A673 (cell line): ENCODE measurements around the gene EGFL8.

Experiments used
- EZH2 ChIP-seq: fragments of 200-600 bp; sonication (generic); IDR thresholded peaks from 2 replicates; pipeline ENCODE4 v1.6.1; 2017; ENCODE audit warnings: borderline replicate concordance, low read depth, mild to moderate bottlenecking, mixed read lengths, antibody characterized with exemption, low read length; ENCODE audit not compliant: poor library complexity, severe bottlenecking
- TF ChIP-seq, protein P1 (sequence below): fragments of 300-800, 200-600 bp; sonication (generic); conservative IDR thresholded peaks from 2 replicates; pipeline ENCODE4 v1.5.1; 2017; ENCODE audit warnings: low read depth, mild to moderate bottlenecking, antibody characterized with exemption, low read length, moderate library complexity, mixed read lengths

- TF ChIP-seq, protein P1, sequence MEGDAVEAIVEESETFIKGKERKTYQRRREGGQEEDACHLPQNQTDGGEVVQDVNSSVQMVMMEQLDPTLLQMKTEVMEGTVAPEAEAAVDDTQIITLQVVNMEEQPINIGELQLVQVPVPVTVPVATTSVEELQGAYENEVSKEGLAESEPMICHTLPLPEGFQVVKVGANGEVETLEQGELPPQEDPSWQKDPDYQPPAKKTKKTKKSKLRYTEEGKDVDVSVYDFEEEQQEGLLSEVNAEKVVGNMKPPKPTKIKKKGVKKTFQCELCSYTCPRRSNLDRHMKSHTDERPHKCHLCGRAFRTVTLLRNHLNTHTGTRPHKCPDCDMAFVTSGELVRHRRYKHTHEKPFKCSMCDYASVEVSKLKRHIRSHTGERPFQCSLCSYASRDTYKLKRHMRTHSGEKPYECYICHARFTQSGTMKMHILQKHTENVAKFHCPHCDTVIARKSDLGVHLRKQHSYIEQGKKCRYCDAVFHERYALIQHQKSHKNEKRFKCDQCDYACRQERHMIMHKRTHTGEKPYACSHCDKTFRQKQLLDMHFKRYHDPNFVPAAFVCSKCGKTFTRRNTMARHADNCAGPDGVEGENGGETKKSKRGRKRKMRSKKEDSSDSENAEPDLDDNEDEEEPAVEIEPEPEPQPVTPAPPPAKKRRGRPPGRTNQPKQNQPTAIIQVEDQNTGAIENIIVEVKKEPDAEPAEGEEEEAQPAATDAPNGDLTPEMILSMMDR = no peak
- no peak for TF ChIP-seq EZH2
These were observed 10.9 kb downstream of the EGFL8 start for GRCh38 chr6:32175322-32175710.
